ENCODE data around the gene BNC2. TPM values are rescaled to one million over a fixed set of nuclear protein-coding genes. Genes with fewer than 3 reads are reported as not detected.

BNC2 gene
- total RNA-seq, 4 donors from 2014 or later = 90.2 to 130 (median 100.0) TPM

- no peaks in the 10 kb centered on the region for H3K27me3 ChIP-seq
- no peak for TF ChIP-seq EP300 (IDR thresholded peaks at IDR 0.05)
- TF ChIP-seq POLR2A (IDR thresholded peaks at IDR 0.05) = no peak
- no peak for TF ChIP-seq POLR2AphosphoS5 (IDR thresholded peaks at IDR 0.05)
- TF ChIP-seq CTCF (IDR thresholded peaks at IDR 0.05) = no peak
- no peaks in the 10 kb centered on the region for H3K9me3 ChIP-seq
- no peak for ATAC-seq
- no peak overlapping the region for H3K27ac ChIP-seq
- no peak overlapping the region for H3K4me3 ChIP-seq
- 81 to 87% methylated on average over 3 of the region's 4 CpGs for WGBS, 2 donors (ENCODE audit: low coverage in 1 of 2)
- H3K36me3 ChIP-seq = no peaks in the 10 kb centered on the region
- peaks cover 0 to 22% (median 0%) of the 10 kb centered on the region in 3 donors for H3K4me1 ChIP-seq
Measured at GRCh38 chr9:16750553-16750952, 119.9 kb downstream of the BNC2 start.

- Histone ChIP-seq H3K27me3 (no peaks in the 10 kb centered on the region), H3K36me3 (no peaks in the 10 kb centered on the region), H3K4me3 (no peak overlapping the region), H3K9me3 (no peaks in the 10 kb centered on the region), H3K27ac (no peak overlapping the region), H3K4me1 (peaks cover 0 to 16% (median 0%) of the 10 kb centered on the region in 3 donors)
- no peak for ATAC-seq
- no peak for TF ChIP-seq CTCF (IDR thresholded peaks at IDR 0.05)
- TF ChIP-seq POLR2AphosphoS5 (IDR thresholded peaks at IDR 0.05) = no peak
- TF ChIP-seq POLR2A (IDR thresholded peaks at IDR 0.05) = no peak
- TF ChIP-seq EP300 (IDR thresholded peaks at IDR 0.05) = no peak
- 68 to 71% methylated on average over 5 of the region's 5 CpGs for WGBS, 2 donors (ENCODE audit: low coverage in 1 of 2)
Measured at GRCh38 chr9:16745359-16745758, 125.1 kb downstream of the BNC2 start.

- H3K36me3 ChIP-seq = no peaks in the 10 kb centered on the region
- no peaks in the 10 kb centered on the region for H3K9me3 ChIP-seq
- no peak overlapping the region for H3K4me3 ChIP-seq
- WGBS, 2 donors (ENCODE audit: low coverage in 1 of 2) = 0% methylated on average over 2 of the region's 2 CpGs
- peaks cover 0 to 16% (median 0%) of the 10 kb centered on the region in 3 donors for H3K4me1 ChIP-seq
- TF ChIP-seq EP300 (IDR thresholded peaks at IDR 0.05) (no peak), POLR2A (IDR thresholded peaks at IDR 0.05) (no peak), CTCF (IDR thresholded peaks at IDR 0.05) (no peak), POLR2AphosphoS5 (IDR thresholded peaks at IDR 0.05) (no peak)
- no peak overlapping the region for H3K27ac ChIP-seq
- no peak for ATAC-seq
- no peaks in the 10 kb centered on the region for H3K27me3 ChIP-seq
Measured at GRCh38 chr9:16744394-16744793, 126.1 kb downstream of the BNC2 start.

- no peak for ATAC-seq
- no peaks in the 10 kb centered on the region for H3K9me3 ChIP-seq
- peaks cover 0 to 16% (median 0%) of the 10 kb centered on the region in 3 donors for H3K4me1 ChIP-seq
- WGBS, 2 donors (ENCODE audit: low coverage in 1 of 2) = 71 to 100% methylated on average over 2 to 4 of the region's 4 CpGs
- no peaks in the 10 kb centered on the region for H3K27me3 ChIP-seq
- H3K36me3 ChIP-seq = no peaks in the 10 kb centered on the region
- H3K27ac ChIP-seq = no peak overlapping the region
- no peak overlapping the region for H3K4me3 ChIP-seq
- no peak for TF ChIP-seq POLR2A (IDR thresholded peaks at IDR 0.05)
- no peak for TF ChIP-seq CTCF (IDR thresholded peaks at IDR 0.05)
- TF ChIP-seq POLR2AphosphoS5 (IDR thresholded peaks at IDR 0.05) = no peak
- no peak for TF ChIP-seq EP300 (IDR thresholded peaks at IDR 0.05)
Measured at GRCh38 chr9:16743375-16743774, 127.1 kb downstream of the BNC2 start.

GRCh38 chr9:16735001-16735400 is 135.5 kb downstream of the BNC2 start:
- Histone ChIP-seq H3K9me3 (no peaks in the 10 kb centered on the region), H3K36me3 (no peaks in the 10 kb centered on the region), H3K4me3 (no peak overlapping the region), H3K27me3 (no peaks in the 10 kb centered on the region), H3K27ac (no peak overlapping the region), H3K4me1 (peaks cover 0 to 16% (median 3%) of the 10 kb centered on the region in 3 donors)
- no peak for TF ChIP-seq EP300 (IDR thresholded peaks at IDR 0.05)
- TF ChIP-seq CTCF (IDR thresholded peaks at IDR 0.05) = no peak
- no peak for TF ChIP-seq POLR2A (IDR thresholded peaks at IDR 0.05)
- no peak for TF ChIP-seq POLR2AphosphoS5 (IDR thresholded peaks at IDR 0.05)
- no peak for ATAC-seq
